Ectodermal cell (in vitro differentiated cells): ENCODE data around the gene TMEM184B.
"Not testable (repeated sequence)": the region's sequence is repeated elsewhere in the genome, so short reads cannot be mapped to it uniquely, and the experiment has no call there.

Source experiments
- H3K27ac ChIP-seq: 2 replicates; pipeline ENCODE4 v1.7.0; 2013; ENCODE audit warnings: mild to moderate bottlenecking, low read depth, low read length; ENCODE audit not compliant: insufficient read depth, poor library complexity, severe bottlenecking
- H3K27me3 ChIP-seq: 2 replicates; pipeline ENCODE4 v1.7.0; 2013; ENCODE audit warnings: mild to moderate bottlenecking, low read length; ENCODE audit not compliant: insufficient read depth, control insufficient read depth, poor library complexity, severe bottlenecking
- H3K36me3 ChIP-seq: one replicate; pipeline ENCODE4 v1.7.0; 2013; ENCODE audit warnings: low read length; ENCODE audit not compliant: control insufficient read depth, insufficient read depth
- H3K4me1 ChIP-seq: one replicate; pipeline ENCODE4 v1.7.0; 2013; ENCODE audit warnings: low read length; ENCODE audit not compliant: control insufficient read depth, insufficient read depth
- H3K4me3 ChIP-seq: 2 replicates; pipeline ENCODE4 v1.7.0; 2013; ENCODE audit warnings: low read depth, low read length, control low read depth; ENCODE audit not compliant: insufficient read depth
- H3K9me3 ChIP-seq: 2 replicates; pipeline ENCODE4 v1.7.0; 2013; ENCODE audit warnings: mild to moderate bottlenecking, low read length, moderate library complexity; ENCODE audit not compliant: control insufficient read depth
- WGBS, 2 experiments: methylation state at CpG; one replicate each; pipeline ENCODE4 v1.1.7; 2013; ENCODE audit warnings: missing lambda C conversion rate in 2 of 2; 5-methylcytosine and 5-hydroxymethylcytosine counted together

The TMEM184B gene

DNA sequence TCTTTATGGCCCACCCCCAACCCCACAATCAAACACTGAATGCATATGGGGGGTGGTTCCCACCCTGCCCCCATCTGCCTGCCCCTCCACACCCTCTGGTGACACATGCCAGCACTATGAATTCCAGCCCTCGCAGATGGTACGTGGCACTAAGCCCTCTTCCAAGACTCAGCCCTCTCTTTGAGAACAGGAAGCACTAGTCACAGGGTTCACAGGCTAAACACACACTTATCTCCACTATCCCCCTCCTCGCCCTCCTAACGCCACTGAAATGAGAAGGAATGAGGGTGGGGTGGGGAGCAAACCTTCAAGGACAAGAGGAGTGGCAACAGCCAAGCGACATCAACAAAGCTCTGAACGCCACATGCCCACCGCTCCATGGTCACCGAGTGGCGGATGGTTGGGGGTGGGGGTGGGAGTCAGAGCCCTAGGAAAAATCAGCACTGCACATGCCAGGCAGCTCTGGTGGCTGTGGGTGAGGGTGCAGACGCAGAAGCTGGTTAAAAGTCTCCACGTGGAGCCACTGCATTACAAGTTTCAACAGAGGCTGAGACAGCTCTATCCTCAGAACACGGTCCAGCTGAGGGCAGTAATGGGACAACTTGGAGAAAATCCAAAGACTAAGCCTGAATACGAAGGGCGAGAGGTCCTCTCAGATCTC lies 33.6 kb downstream of the TMEM184B start:
- Histone ChIP-seq H3K27ac (no peak overlapping the region), H3K4me3 (no peak overlapping the region), H3K4me1 (peaks cover 21% of the 10 kb centered on the region), H3K27me3 (no peaks in the 10 kb centered on the region), H3K36me3 (no peaks in the 10 kb centered on the region), H3K9me3 (no peaks in the 10 kb centered on the region)
- 88% methylated on average over 14 of the region's 14 CpGs for WGBS, 2 experiments

DNA sequence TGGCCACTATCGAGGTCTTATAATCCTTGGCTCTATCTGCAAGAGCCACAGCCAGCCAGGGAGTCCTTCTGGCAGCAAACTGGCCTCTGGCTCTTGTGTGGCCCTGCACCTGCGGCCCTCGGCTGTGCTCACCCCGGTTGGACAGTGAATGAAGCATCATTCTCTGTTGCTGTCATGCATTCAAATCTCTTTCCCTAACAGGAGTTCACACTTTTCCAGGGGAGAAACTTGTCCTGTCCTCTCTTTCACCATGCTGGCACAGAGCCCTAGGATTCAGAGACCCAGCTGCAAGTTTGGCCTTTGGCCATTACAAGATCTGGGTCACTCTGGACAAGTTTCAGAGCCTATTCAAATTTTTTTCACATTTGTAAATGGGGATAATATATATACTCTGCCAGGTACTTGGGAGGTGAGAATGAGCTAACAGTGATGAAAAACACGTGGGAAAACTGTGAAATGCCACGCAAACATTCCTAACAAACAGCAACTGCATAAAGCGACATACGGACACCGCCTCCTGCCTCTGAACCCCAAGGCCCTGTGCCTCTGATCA lies 34.2 kb downstream of the TMEM184B start:
- Histone ChIP-seq H3K36me3 (no peaks in the 10 kb centered on the region), H3K4me1 (peaks cover 17% of the 10 kb centered on the region), H3K4me3 (no peak overlapping the region), H3K9me3 (no peaks in the 10 kb centered on the region), H3K27me3 (no peaks in the 10 kb centered on the region), H3K27ac (no peak overlapping the region)
- WGBS, 2 experiments = 91 to 96% methylated on average over 9 of the region's 9 CpGs

DNA sequence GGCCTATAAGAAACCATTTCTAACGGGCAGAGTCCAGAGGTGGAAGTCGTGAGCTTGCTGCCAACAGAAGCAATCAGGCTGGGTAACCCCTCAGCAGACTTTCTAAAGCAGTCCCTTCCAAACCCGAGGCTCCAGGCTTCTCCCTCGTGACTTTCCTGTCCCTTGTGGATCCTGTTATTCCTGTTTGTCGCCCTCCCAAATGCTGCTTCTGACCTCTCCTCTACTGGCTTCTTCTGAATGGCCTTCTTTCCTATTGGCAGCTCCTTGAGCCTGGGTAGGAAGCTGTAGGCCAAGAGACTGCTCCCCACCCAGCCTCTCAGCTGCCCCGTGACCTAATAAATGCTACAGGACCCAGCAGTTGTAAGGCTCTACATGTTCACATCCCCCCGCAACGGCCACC lies 36.0 kb downstream of the TMEM184B start:
- no peak overlapping the region for H3K27ac ChIP-seq
- 94% methylated on average over 8 of the region's 8 CpGs for WGBS, 2 experiments
- H3K4me1 ChIP-seq = peaks cover 9% of the 10 kb centered on the region

DNA sequence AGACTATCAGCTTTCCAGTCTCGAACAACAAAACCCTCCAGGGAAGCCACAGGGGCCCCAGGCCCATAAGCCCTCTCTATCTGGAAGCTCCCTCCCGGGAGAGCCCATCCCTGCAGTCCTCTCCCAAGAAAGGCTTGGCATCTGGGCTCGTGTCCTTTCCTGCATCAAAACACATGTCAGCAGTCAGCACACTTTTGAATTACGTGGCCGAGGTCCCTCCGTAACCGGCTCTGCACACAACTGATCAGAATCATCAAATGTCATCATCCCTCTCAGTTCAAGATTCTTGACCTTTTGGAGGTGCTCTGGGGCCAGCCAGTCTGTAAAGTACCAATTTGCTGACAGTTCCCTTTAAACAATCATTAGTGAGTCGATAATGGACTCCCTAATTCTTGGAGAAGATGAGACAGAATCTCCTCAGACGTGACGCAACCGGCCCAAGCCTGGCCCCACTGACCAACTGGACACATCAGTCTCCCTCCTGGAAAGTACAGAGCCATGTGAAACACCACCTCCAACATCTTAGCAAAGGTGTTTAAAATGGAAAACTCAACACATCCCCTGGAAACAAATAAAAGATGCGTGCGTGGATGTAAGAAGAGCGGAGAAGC lies 37.5 kb downstream of the TMEM184B start:
- Histone ChIP-seq H3K4me1 (peaks cover 2% of the 10 kb centered on the region), H3K9me3 (no peaks in the 10 kb centered on the region), H3K27me3 (no peaks in the 10 kb centered on the region), H3K27ac (no peak overlapping the region), H3K36me3 (peaks cover 8% of the 10 kb centered on the region), H3K4me3 (no peak overlapping the region)
- 93 to 94% methylated on average over 14 of the region's 14 CpGs for WGBS, 2 experiments

More for the DNA sequence above, 36.0 kb downstream of the TMEM184B start:
- H3K9me3 ChIP-seq = no peaks in the 10 kb centered on the region
- no peaks in the 10 kb centered on the region for H3K36me3 ChIP-seq
- no peak overlapping the region for H3K4me3 ChIP-seq
- H3K27me3 ChIP-seq = no peaks in the 10 kb centered on the region

DNA sequence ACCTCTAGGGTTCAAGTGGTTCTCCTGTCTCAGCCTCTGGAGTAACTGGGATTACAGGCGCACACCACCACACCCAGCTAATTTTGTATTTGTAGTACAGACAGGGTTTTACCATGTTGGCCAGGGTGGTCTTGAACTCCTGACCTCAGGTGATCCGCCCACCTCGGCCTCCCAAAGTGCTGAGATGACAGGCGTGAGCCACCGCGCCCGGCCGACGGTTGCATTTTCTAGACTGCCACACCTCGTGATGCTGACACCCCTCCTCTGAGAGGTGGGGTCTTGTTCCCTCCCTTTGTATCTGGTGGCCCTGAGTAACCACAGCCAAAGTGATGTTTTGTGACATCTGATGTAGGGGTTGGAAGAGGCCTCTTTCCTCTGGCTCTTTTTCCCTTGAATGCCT lies 39.0 kb downstream of the TMEM184B start:
- 94% methylated on average over 10 of the region's 10 CpGs for WGBS, 2 experiments
- not testable (repeated sequence) for H3K4me1 ChIP-seq, H3K4me3 ChIP-seq, H3K36me3 ChIP-seq, H3K27me3 ChIP-seq, H3K9me3 ChIP-seq, H3K27ac ChIP-seq

DNA sequence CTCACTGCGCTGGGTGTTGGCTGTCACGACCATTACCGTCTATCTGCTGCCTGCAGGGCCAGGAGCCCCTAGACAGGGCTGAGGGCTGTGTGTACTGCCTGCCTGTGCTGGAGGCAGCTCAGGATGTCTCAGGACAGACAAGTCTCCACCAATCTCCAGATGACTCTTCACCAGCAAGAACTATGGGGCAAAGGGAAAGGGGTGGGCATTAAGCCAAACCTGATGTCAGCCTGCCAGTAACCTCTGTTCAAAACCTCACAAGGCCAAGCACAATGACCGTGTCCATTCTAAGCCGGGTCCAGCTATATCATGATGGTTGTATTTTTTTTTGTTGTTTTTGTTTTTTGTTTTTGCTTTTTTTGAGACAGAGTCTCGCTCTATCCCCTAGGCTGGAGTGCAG lies 39.4 kb downstream of the TMEM184B start:
- peaks cover 4% of the 10 kb centered on the region for H3K4me1 ChIP-seq
- no peaks in the 10 kb centered on the region for H3K27me3 ChIP-seq
- no peak overlapping the region for H3K27ac ChIP-seq
- H3K4me3 ChIP-seq = no peak overlapping the region
- H3K36me3 ChIP-seq = peaks cover 9% of the 10 kb centered on the region
- WGBS, 2 experiments = 97% methylated on average over 6 of the region's 6 CpGs
- no peaks in the 10 kb centered on the region for H3K9me3 ChIP-seq

DNA sequence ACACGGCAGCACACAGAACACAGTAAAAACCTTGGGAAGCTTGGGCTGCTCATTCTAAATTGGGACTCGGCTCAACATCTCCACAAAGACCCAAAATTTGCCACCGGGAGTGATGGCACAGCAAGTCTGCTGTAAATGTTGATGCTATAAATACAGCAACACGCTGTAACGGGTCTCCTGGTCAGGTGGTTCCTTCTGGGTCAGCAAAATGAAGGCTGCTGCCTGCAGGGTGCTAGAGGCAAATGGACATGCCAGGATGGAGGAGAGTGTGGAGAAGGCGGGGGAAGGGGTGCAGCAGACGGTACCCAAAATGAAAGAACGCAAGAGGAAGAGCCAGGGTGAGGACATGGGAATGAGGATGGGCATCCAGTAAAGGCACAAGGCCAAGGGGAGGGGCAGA lies 40.6 kb downstream of the TMEM184B start:
- Histone ChIP-seq H3K27ac (no peak overlapping the region), H3K27me3 (no peaks in the 10 kb centered on the region), H3K36me3 (peaks cover 9% of the 10 kb centered on the region), H3K4me3 (no peak overlapping the region), H3K9me3 (no peaks in the 10 kb centered on the region), H3K4me1 (peaks cover 4% of the 10 kb centered on the region)
- 91 to 92% methylated on average over 8 of the region's 8 CpGs for WGBS, 2 experiments

DNA sequence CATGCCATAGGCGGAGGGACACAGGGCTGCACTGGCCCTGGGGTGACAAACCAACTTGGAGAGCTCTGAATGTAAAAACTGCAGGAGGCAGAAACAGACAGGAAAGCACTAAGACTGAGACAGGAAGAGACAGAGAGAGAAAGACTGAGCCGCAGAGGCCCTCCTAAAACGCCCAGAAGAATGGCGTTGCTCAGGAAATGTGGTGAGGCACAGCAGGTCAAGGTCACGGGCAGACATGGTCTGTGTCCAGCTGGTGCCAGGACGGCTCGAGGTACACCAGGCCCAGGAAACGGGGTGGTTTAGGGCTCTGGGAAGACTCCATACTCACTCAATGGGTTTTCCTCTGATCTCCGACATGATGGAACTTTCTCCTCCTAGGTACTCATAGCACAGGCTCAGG lies 41.9 kb downstream of the TMEM184B start:
- H3K4me1 ChIP-seq = peaks cover 4% of the 10 kb centered on the region
- H3K27ac ChIP-seq = no peak overlapping the region
- no peaks in the 10 kb centered on the region for H3K9me3 ChIP-seq
- 95 to 96% methylated on average over 9 of the region's 9 CpGs for WGBS, 2 experiments
- H3K36me3 ChIP-seq = peaks cover 9% of the 10 kb centered on the region
- no peak overlapping the region for H3K4me3 ChIP-seq
- no peaks in the 10 kb centered on the region for H3K27me3 ChIP-seq

DNA sequence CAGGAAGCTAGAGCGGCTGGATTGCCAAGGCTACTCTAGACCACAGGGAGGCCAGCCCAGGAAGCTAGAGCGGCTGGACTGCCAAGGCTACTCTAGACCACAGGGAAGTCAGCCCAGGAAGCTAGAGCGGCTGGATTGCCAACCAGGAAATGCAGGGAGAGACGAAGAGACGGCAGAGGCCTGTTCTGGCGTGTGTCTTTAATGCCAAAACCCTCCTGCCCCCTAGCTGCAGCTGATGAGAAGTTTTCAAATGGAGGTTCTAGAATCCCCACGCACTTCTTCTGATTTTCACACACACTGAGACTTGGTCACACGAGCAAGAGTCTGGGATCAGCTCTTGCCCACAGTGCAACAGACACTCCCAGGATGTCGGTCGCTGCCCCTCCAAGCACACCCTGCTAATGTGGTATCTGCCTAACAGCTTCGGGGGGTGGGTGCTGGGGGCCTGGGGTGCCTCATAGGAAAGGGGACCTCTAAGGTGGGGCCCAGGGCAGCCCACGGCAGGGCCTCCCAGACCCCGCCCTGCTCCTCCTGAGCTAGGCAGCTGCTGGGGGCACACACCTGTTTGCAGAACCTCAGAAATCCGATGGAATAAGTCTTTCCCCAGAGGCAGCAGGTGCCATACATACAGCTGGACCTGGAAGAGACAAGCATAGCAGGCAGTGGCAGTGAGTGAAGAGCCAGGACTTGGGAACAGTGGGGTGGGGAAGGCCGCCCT lies 42.5 kb downstream of the TMEM184B start:
- no peaks in the 10 kb centered on the region for H3K9me3 ChIP-seq
- H3K27ac ChIP-seq = no peak overlapping the region
- H3K36me3 ChIP-seq = peaks cover 13% of the 10 kb centered on the region
- H3K4me3 ChIP-seq = no peak overlapping the region
- 89 to 91% methylated on average over 15 of the region's 15 CpGs for WGBS, 2 experiments
- H3K4me1 ChIP-seq = peaks cover 4% of the 10 kb centered on the region
- H3K27me3 ChIP-seq = no peaks in the 10 kb centered on the region
